K562 (cell line): Measurements from ENCODE around the gene SORL1-AS1.

Experiments
- CTCF ChIP-seq, 3 experiments: IDR thresholded peaks in 2 of 3; conservative IDR thresholded peaks in 1 of 3; 2 replicates each; pipeline ENCODE4 v1.5.1; 2011 to 2012; ENCODE audit warnings: low read length in 3 of 3, mild to moderate bottlenecking in 3 of 3, control low read depth in 2 of 3, improper control_type of control experiment in 1 of 3, inconsistent platforms in 1 of 3, low read depth in 1 of 3, mixed read lengths in 1 of 3, moderate library complexity in 1 of 3; ENCODE audit not compliant: insufficient read depth in 2 of 3
- EP300 ChIP-seq: IDR thresholded peaks from 2 replicates; pipeline ENCODE4 v1.6.1; 2012; ENCODE audit warnings: low read length, improper control_type of control experiment
- NFIC ChIP-seq: fragments of 450-650 bp; IDR thresholded peaks from 2 replicates; pipeline ENCODE4 v1.6.1; 2017; ENCODE audit warnings: mild to moderate bottlenecking, inconsistent platforms
- U2AF2 ChIP-seq: fragments of 200-400 bp; formaldehyde crosslinking; optimal IDR thresholded peaks from 2 replicates; pipeline ENCODE3; 2017; ENCODE audit warnings: low read depth, mild to moderate bottlenecking, low read length
- ZNF277 ChIP-seq: fragments of 250-450 bp; sonication (Bioruptor Pico); IDR thresholded peaks from 2 replicates; pipeline ENCODE4 v1.8.0; 2022; ENCODE audit warnings: inconsistent platforms, mild to moderate bottlenecking, moderate library complexity, borderline replicate concordance
- ZNF639 ChIP-seq, 2 experiments: fragments of 200-800 bp in 1 of 2; sonication (Bioruptor generic) in 1 of 2; sonication (generic) in 1 of 2; formaldehyde crosslinking in 1 of 2; IDR thresholded peaks in 1 of 2; conservative IDR thresholded peaks in 1 of 2; 2 replicates each; pipeline versions ENCODE4 v1.5.0 to v1.6.1; 2016 to 2020; ENCODE audit warnings: missing compliant biosample characterization in 1 of 2, missing genetic modification characterization in 1 of 2, missing genetic modification reagents in 1 of 2

GRCh38 chr11:121425828-121426227 lies 26.9 kb downstream of the SORL1-AS1 start:
- TF ChIP-seq ZNF277 (CRISPR knock-in tag) (no peak), U2AF2 (no peak), NFIC (no peak), ZNF639 (CRISPR knock-in tag; conservative IDR thresholded peaks at IDR 0.05 in 1 of 2, IDR thresholded peaks at IDR 0.05 in 1 of 2) (no peak), EP300 (no peak), CTCF (IDR thresholded peaks at IDR 0.05 in 2 of 3, conservative IDR thresholded peaks at IDR 0.05 in 1 of 3; ENCODE audit: insufficient read depth in 2 of 3, low read depth in 1 of 3, low read length in 3 of 3) (no peak)
